Measurements from ENCODE around the gene PI4KA.

GRCh38 chr22:20660441-20661054 lies 198.1 kb downstream of the PI4KA start:
- TF ChIP-seq CTCF (IDR thresholded peaks at IDR 0.05; ENCODE audit: low read depth, low read length) (no peak), MYC (IDR thresholded peaks at IDR 0.05; ENCODE audit: low read depth, low read length) (no peak)

All from NB4 (cell line).